Measurements from ENCODE around the gene ZNF518B. TPM values are rescaled to one million over a fixed set of nuclear protein-coding genes. Genes with fewer than 3 reads are reported as not detected.
"Not testable (repeated sequence)": the region's sequence is repeated elsewhere in the genome, so short reads cannot be mapped to it uniquely, and the experiment has no call there.

ZNF518B gene
- total RNA-seq, 2 donors from 2014 or later = 46.2 to 46.4 TPM

DNA sequence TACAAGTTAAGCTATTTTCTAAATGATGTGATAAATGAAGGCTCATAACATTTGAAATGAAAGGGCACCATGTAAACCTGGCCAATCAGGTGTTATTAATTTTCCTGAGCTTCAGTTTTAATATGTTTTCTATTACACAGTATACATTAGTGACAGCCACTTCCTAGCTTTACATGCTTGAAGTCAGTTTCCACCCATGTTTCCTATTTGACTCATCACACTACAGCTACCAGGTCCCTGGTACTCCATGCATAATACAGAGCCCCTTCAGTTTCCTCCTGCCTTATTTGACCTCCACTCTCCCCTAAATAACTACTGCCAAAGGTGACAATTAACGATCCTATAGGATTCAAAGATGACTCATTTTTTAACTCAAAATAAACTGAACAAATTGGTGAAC lies 18.3 kb downstream of the ZNF518B start:
- Histone ChIP-seq H3K4me3 (ENCODE audit: low read length) (no peak overlapping the region), H3K36me3 (ENCODE audit: control insufficient read depth, insufficient read depth, low read length) (peaks cover 10% of the 10 kb centered on the region), H3K9me3 (ENCODE audit: control insufficient read depth, low read length) (peaks cover 13% of the 10 kb centered on the region), H3K27me3 (ENCODE audit: control insufficient read depth, insufficient read depth, low read length, poor library complexity, severe bottlenecking) (no peaks in the 10 kb centered on the region), H3K4me1 (ENCODE audit: control insufficient read depth, insufficient read depth, low read length) (no peaks in the 10 kb centered on the region), H3K9ac (ENCODE audit: extremely low read depth, low read length, poor library complexity, severe bottlenecking) (no peak overlapping the region), H3K27ac (ENCODE audit: low read depth, low read length) (no peak overlapping the region)
- 91 to 94% methylated on average over 1 of the region's 1 CpG for WGBS, 2 experiments (ENCODE audit: insufficient coverage in 1 of 2, insufficient read length in 1 of 2)
- peaks cover 10% of the 10 kb centered on the region for H3K9me3 Mint-ChIP-seq
- H3K27me3 Mint-ChIP-seq (ENCODE audit: insufficient read depth) = no peaks in the 10 kb centered on the region
- H3K36me3 Mint-ChIP-seq (ENCODE audit: low read depth) = peaks cover 14% of the 10 kb centered on the region
- no peak overlapping the region for H3K4me3 Mint-ChIP-seq
- TF ChIP-seq CTCF (conservative IDR thresholded peaks at IDR 0.05) = no peak
- no peak overlapping the region for H3K27ac Mint-ChIP-seq
- DNase-seq = no peak
- peaks cover 15% of the 10 kb centered on the region for H3K4me1 Mint-ChIP-seq

DNA sequence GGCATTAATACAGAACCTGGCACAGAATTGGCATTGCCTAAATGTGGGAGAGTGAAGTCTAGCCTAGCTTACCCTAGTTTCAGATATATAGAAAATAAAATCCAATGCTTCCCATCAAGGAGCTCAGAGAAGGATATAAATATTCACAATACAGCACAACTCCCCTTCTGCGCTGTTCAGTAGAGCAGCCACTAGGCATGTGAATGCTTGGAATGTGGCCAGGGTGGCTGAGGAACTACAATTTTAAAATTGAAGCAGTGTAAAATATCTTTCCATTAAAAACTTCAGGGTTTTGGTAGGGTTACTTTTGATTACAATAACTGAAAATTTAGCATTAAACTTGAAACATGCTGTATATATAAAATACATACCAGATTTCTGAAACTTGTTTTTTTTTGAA lies 19.5 kb downstream of the ZNF518B start:
- WGBS, 2 experiments (ENCODE audit: insufficient coverage in 1 of 2, insufficient read length in 1 of 2) = 100% methylated on average over 1 of the region's 1 CpG; no CpG with 5 or more reads in 1 of the 2 experiments

DNA sequence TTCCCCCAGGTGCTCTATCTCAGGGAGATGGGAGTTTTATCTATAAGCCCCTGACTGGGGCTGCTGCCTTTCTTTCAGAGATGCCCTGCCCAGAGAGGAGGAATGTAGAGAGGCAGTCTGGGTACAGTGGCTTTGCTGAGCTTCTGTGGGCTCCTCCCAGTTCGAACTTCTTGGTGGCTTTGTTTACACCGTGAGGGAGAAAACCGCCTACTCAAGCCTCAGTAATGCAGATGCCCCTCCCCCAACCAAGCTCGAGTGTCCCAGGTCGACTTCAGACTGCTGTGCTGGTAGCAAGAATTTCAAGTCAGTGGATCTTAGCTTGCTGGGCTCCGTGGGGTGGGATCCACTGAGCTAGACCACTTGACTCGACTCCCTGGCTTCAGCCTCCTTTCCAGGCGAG lies 29.5 kb downstream of the ZNF518B start:
- not testable (repeated sequence) for H3K27ac ChIP-seq (ENCODE audit: low read depth, low read length); H3K27me3 ChIP-seq (ENCODE audit: control insufficient read depth, insufficient read depth, low read length, poor library complexity, severe bottlenecking); H3K4me3 ChIP-seq (ENCODE audit: low read length); H3K4me1 ChIP-seq (ENCODE audit: control insufficient read depth, insufficient read depth, low read length); H3K9ac ChIP-seq (ENCODE audit: extremely low read depth, low read length, poor library complexity, severe bottlenecking); H3K36me3 ChIP-seq (ENCODE audit: control insufficient read depth, insufficient read depth, low read length); H3K4me3 Mint-ChIP-seq; H3K27ac Mint-ChIP-seq; H3K4me1 Mint-ChIP-seq; H3K9me3 ChIP-seq (ENCODE audit: control insufficient read depth, low read length); H3K36me3 Mint-ChIP-seq (ENCODE audit: low read depth); H3K27me3 Mint-ChIP-seq (ENCODE audit: insufficient read depth)
- peak; percentile 66 for DNase-seq
- 70 to 76% methylated on average over 6 to 8 of the region's 8 CpGs for WGBS, 2 experiments (ENCODE audit: insufficient coverage in 1 of 2, insufficient read length in 1 of 2)
- H3K9me3 Mint-ChIP-seq = peaks cover 19% of the 10 kb centered on the region

More for the DNA sequence above, 19.5 kb downstream of the ZNF518B start:
- Histone ChIP-seq H3K4me3 (ENCODE audit: low read length) (no peak overlapping the region), H3K9me3 (ENCODE audit: control insufficient read depth, low read length) (peaks cover 1% of the 10 kb centered on the region), H3K27me3 (ENCODE audit: control insufficient read depth, insufficient read depth, low read length, poor library complexity, severe bottlenecking) (no peaks in the 10 kb centered on the region), H3K36me3 (ENCODE audit: control insufficient read depth, insufficient read depth, low read length) (no peaks in the 10 kb centered on the region), H3K4me1 (ENCODE audit: control insufficient read depth, insufficient read depth, low read length) (no peaks in the 10 kb centered on the region), H3K27ac (ENCODE audit: low read depth, low read length) (no peak overlapping the region), H3K9ac (ENCODE audit: extremely low read depth, low read length, poor library complexity, severe bottlenecking) (no peak overlapping the region)
- no peak for DNase-seq
- H3K27ac Mint-ChIP-seq = no peak overlapping the region
- TF ChIP-seq CTCF (conservative IDR thresholded peaks at IDR 0.05) = peak; percentile 18
- no peaks in the 10 kb centered on the region for H3K27me3 Mint-ChIP-seq (ENCODE audit: insufficient read depth)
- no peak overlapping the region for H3K4me3 Mint-ChIP-seq
- no peaks in the 10 kb centered on the region for H3K9me3 Mint-ChIP-seq
- H3K36me3 Mint-ChIP-seq (ENCODE audit: low read depth) = peaks cover 2% of the 10 kb centered on the region
- peaks cover 11% of the 10 kb centered on the region for H3K4me1 Mint-ChIP-seq
